Ishikawa (cell line): ENCODE measurements around the gene BEGAIN.

ENCODE experiments used
- CEBPB ChIP-seq: IDR thresholded peaks from 2 replicates; pipeline ENCODE4 v1.6.1; 2012
- CREB1 ChIP-seq: IDR thresholded peaks from 2 replicates; pipeline ENCODE4 v1.6.1; 2012; ENCODE audit warnings: low read depth
- EGR1 ChIP-seq: IDR thresholded peaks from 2 replicates; pipeline ENCODE4 v1.6.1; 2012
- EP300 ChIP-seq: IDR thresholded peaks from 2 replicates; pipeline ENCODE4 v1.6.1; 2012; ENCODE audit warnings: borderline replicate concordance
- FOXM1 ChIP-seq: IDR thresholded peaks from 2 replicates; pipeline ENCODE4 v1.6.1; 2012; ENCODE audit warnings: low read depth, borderline replicate concordance
- NFIC ChIP-seq: IDR thresholded peaks from 2 replicates; pipeline ENCODE4 v1.6.1; 2012
- RAD21 ChIP-seq: IDR thresholded peaks from 2 replicates; pipeline ENCODE4 v1.6.1; 2012; ENCODE audit warnings: low read depth
- REST ChIP-seq: IDR thresholded peaks from 2 replicates; pipeline ENCODE4 v1.6.1; 2012; ENCODE audit warnings: low read depth, mild to moderate bottlenecking
- TAF1 ChIP-seq: IDR thresholded peaks from 2 replicates; pipeline ENCODE4 v1.6.1; 2012; ENCODE audit warnings: low read depth, mild to moderate bottlenecking
- TCF12 ChIP-seq: IDR thresholded peaks from 2 replicates; pipeline ENCODE4 v1.6.1; 2012; ENCODE audit warnings: low read depth
- TEAD4 ChIP-seq: IDR thresholded peaks from 2 replicates; pipeline ENCODE4 v1.6.1; 2012
- YY1 ChIP-seq: IDR thresholded peaks from 2 replicates; pipeline ENCODE4 v1.6.1; 2012; ENCODE audit warnings: low read depth
- ZBTB7A ChIP-seq: IDR thresholded peaks from 2 replicates; pipeline ENCODE4 v1.6.1; 2012; ENCODE audit warnings: low read depth
- TF ChIP-seq, protein P1 (sequence below): IDR thresholded peaks from 2 replicates; pipeline ENCODE4 v1.6.1; 2012
- TF ChIP-seq, protein P2 (sequence below): IDR thresholded peaks from 2 replicates; pipeline ENCODE4 v1.6.1; 2012

BEGAIN gene

DNA sequence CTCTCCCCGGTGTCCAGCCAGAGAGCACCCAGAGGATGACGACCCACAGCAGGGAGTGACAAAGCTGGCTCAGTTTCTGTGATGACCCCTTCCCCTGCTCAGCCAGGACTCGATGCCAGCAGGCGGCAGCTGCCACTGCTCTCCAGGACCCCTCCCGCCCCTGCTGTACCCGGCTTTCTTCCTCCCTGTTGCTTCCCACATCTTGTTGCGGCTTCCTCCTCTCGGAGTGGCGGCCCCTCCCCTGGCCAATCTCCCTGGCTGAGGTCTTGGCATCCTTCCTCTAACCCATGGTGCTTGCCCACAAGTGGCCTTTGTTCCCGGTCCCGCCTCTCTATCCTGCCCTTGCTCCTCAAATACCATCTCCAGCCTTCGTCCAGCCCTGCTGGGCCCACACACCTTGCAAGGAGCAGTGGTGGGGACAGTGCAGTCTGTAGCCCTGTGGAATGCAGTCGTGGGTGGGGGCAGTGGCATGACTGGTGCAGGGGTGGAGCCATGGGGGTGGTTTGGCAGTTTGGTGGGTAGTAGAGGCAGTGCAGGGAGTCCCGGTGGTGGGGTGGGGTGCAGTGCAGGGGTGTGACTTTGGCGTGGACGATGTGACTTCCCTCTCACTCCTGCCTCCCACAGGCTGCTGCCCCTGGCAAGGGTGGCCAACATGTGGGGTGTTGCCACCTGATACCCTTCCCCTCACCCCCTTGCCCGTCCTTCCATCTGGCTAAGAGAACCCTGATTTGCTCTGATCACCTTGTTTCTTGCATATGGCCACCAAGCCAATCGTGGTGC lies 16.3 kb upstream of the BEGAIN start:
- TF ChIP-seq CEBPB (no peak), RAD21 (no peak), FOXM1 (no peak), CREB1 (no peak), EP300 (no peak), ZBTB7A (no peak), TAF1 (no peak), EGR1 (no peak), TEAD4 (no peak), TCF12 (no peak), YY1 (no peak), REST (no peak), NFIC (no peak)
- TF ChIP-seq, protein P1, sequence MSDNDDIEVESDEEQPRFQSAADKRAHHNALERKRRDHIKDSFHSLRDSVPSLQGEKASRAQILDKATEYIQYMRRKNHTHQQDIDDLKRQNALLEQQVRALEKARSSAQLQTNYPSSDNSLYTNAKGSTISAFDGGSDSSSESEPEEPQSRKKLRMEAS, result no peak
- TF ChIP-seq, protein P2, sequence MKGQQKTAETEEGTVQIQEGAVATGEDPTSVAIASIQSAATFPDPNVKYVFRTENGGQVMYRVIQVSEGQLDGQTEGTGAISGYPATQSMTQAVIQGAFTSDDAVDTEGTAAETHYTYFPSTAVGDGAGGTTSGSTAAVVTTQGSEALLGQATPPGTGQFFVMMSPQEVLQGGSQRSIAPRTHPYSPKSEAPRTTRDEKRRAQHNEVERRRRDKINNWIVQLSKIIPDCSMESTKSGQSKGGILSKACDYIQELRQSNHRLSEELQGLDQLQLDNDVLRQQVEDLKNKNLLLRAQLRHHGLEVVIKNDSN, result no peak

- TF ChIP-seq REST, result no peak
- no peak for TF ChIP-seq CEBPB
- no peak for TF ChIP-seq TAF1
- TF ChIP-seq TEAD4, result no peak
- TF ChIP-seq TCF12, result no peak
- no peak for TF ChIP-seq CREB1
- no peak for TF ChIP-seq EGR1
These were observed 15.5 kb upstream of the BEGAIN start for GRCh38 chr14:100602621-100603230.

- TF ChIP-seq, protein P2, result no peak
These were observed 14.7 kb upstream of the BEGAIN start for GRCh38 chr14:100601914-100602313.

DNA sequence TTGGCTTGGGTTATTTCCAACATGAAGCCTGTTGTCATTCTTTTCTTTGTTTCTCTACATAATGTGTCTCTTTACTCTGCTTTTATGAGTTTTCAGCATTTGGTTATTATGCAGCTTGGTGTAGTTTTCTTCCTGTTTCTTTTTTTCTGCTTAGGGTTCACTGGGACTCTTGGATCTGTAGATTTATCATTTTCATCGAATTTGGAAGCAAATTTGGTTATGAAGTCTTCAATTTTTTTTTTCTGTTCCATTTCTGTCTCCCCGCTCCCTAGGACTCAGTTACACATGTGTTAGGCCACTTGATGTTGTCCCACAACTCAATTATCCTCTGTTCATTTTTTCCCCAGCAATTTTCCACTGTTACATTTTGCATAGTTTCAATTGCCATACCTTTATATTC lies 13.8 kb upstream of the BEGAIN start:
- TF ChIP-seq CREB1, result no peak
- TF ChIP-seq, protein P1, result no peak
- no peak for TF ChIP-seq TEAD4
- no peak for TF ChIP-seq EGR1
- TF ChIP-seq RAD21, result no peak
- TF ChIP-seq TCF12, result no peak
- no peak for TF ChIP-seq EP300
- no peak for TF ChIP-seq NFIC
- TF ChIP-seq, protein P2, result no peak

DNA sequence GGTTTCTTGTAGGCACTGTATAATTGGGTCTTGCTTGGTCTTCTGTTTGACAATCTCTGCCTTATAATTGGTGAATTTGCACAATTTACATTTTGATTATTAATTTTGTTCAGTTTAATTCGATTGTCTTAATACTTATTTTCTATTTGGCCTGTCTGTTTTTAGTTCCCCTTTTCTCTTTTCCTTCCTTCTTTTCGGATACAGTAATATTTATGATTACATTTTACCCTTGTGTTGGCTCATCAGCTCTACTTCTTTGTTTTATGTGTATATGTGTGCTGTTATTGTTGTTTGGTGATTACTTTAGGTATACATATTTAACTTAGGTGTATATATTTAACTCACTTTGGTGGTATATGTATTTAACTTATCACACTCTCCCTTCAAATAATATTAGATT lies 12.8 kb upstream of the BEGAIN start:
- TF ChIP-seq REST, result no peak
- TF ChIP-seq FOXM1, result no peak
- TF ChIP-seq TCF12, result no peak
- no peak for TF ChIP-seq CREB1
- TF ChIP-seq EP300, result no peak
- no peak for TF ChIP-seq TAF1
- no peak for TF ChIP-seq EGR1
- TF ChIP-seq, protein P2, result no peak
- no peak for TF ChIP-seq RAD21
- no peak for TF ChIP-seq CEBPB
- TF ChIP-seq NFIC, result no peak
- no peak for TF ChIP-seq TEAD4
- TF ChIP-seq, protein P1, result no peak
- TF ChIP-seq YY1, result no peak
- no peak for TF ChIP-seq ZBTB7A
